ENCODE data around the gene C1orf226. TPM values are rescaled to one million over a fixed set of nuclear protein-coding genes. Genes with fewer than 3 reads are reported as not detected.
"Not testable (repeated sequence)": the region's sequence is repeated elsewhere in the genome, so short reads cannot be mapped to it uniquely, and the experiment has no call there.

C1orf226 gene, protein sequence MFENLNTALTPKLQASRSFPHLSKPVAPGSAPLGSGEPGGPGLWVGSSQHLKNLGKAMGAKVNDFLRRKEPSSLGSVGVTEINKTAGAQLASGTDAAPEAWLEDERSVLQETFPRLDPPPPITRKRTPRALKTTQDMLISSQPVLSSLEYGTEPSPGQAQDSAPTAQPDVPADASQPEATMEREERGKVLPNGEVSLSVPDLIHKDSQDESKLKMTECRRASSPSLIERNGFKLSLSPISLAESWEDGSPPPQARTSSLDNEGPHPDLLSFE
- not detected in 2 replicates for total RNA-seq

DNA sequence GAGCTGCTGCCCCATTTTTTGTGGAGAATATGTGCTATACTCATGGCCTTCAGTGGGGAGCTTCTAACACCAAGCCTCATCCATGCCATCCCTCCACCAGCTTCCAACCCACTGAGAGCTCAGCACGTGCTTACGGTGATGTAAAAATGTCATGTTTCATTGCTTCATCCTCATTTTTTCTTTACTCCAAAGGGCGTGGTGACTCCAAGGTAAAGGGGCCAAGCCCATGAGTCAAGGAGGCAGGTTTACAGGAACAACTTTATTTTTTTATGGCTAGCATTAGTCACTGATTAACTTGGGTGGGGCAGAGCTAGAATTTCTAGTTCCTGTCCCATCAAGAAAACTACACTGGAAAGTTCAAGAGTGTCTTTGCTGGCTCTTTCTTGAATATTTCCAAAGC, at the start of gene C1orf226:
Gene C1orf226, plus strand, starts transcription at position 346 of the 400 bp plus-strand sequence. CDS start 174 bp downstream, outside the sequence.
- intact Hi-C loops (cut with micrococcal nuclease): no loop called here

DNA sequence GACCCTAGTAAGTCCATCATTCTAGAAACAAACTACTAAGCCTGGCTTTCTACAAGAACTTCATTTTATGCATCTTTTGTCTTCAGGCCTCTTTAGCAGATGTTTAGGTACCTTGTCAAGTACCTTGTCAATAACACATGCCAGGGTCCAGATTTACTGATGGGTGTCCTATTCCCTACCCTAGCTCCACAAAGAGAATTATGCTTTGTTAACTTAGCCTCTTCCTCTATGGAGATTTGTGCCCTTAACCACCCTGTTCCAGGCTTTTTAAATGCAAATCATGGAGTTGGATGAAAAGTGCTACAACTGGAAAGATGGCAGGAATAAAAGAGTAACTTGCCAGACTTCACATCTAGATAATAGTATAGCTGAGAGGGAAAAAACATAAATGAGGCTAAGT, 47.5 kb upstream of the C1orf226 start:
- intact Hi-C loops (cut with micrococcal nuclease): no loop called here

DNA sequence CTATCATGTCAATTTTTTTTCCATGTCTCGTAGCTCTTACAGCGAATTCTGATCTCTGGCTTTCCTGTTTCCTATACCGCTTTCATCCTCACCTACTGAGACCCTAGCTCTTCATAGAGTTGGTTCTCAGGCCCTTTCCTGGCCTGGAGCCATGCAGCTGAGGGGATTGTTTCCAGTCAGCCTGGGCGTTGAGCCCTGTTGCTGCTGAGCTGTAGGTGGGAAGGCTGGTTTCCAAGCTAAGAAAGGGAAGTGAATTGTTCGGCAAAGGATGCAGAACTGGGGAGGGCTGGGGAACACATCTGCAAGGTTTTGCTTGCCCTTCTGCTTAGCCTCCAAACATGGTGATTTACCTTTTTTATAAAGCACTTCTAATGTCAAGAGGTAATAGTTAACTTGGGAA, 46.4 kb upstream of the C1orf226 start:
- intact Hi-C loops (cut with micrococcal nuclease): no loop called here

DNA sequence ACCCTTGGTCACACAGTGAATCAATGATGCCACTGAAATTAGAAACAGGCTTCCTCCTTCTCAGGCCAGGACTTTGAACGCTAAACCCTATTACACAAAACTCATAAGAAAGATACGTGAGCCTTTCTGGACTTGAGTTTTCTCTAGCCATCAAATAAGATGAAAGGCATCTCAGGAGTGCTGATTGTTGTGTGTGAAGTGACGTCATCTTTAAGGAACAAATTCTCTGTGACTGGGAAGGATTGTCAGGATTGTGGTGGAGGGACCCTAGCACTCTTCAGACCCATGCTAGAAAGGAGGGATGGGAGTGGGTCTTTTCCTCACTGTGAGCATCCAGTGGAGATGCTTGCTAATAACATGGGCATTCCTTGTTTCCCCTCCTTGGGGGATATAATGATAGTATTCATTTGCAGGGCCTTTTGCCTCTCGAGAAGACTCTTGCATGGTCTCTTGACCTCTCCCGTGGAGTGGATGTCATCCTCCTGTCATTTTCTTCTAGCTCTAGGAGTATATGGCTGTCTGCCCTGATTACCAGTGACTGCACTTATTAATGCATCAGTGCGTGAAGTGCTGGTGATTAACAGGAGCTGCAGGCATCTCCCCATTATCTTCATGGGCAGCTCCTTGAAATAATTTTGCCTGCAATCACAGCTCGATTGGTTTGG, 44.8 kb upstream of the C1orf226 start:
- intact Hi-C loops (cut with micrococcal nuclease): no loop called here

DNA sequence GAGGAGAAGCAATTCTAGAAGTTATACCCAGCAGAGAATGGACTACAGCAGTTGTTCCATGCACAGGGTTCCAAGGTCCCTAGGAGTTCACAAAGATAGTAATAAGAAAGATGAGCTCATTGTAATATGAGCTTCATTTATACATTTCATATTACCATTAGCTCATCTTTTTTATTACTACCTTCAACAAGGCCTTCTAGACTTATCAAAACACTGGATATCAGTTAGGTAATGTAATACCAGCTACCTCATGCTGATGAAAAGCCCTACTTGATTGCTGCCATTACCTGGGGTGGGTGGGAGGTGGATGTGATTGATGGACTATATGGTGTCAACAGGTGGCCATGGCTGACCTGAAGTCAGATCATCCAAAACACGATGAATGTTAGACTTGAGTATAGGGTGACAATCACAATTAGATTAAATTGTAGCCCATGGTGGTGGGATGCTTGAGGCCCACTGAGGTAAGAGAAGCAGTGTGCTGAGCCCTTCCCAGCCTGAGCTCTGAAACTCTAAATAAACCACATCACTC, 39.0 kb upstream of the C1orf226 start:
- intact Hi-C loops (cut with micrococcal nuclease): no loop called here

DNA sequence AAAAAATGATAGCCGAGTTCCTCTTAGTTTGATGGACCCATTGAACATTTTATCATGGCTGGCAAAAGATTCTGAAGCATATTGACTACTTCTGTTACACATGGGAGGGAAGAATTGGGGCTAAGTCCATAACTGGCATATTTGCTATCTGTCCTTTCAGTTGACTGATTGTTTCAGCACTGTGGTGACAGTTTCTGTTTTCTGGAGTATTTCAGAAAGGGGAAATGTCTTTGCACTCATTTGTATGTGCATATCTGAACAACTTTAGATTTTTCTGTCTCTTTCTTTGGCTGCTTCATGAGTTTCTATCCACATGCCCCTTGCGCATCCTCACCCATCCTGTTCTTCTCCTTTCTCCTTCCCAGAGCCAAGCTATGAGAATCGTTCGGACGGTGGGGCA, 38.1 kb upstream of the C1orf226 start:
- intact Hi-C loops (cut with micrococcal nuclease): no loop called here

DNA sequence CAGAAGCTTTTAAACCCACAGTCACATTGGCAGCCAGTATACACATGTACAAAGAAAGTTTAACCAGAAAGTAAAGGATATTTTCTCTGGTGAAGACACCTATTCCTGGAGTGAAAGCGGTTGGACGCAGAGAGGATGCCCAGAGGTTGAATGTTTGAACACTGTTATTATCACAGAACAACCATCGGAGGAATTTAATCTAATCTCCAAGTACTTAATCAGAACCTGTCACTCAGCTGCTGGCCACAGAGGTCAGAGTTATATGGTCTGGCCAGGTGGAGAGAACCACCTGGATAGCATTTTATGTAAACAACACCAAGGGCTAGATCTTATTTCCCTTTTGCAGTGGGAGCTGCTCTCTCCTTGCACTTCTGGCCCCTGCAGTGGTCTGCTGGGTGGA, 34.2 kb upstream of the C1orf226 start:
- intact Hi-C loops (cut with micrococcal nuclease): no loop called here

DNA sequence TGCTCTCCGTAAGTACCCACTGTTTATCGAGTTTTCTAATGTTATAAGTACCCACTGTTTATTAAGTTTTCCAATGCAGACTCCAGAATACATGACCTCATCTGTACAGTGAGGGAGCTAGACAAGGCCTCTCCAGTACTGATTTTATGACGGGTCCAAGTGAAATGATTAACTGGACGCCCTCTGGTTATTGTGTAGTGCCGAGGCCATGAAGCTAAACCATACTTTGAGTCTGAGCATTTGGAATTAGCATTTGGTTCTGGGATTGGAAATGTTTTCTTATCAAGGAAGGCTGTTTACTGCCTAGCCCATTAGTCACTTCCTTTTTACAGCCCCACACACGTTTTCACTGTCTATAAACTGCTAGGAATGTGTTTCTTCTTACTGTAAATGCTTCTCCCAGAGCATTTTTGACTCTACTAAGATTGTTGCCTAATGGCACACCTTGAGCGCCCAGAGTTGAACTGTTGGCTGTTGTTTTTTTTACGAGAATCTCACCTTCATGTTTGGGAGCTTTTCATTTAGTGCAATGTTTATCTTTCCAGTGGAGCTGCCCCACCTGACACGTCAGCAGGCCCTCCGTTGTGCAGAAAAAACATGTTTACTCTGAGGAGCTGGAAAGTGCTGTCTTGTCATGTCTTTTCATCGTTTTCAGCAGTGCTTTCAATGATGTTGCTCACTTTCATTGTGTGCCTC, 31.7 kb upstream of the C1orf226 start:
- intact Hi-C loops (cut with micrococcal nuclease): no loop called here

DNA sequence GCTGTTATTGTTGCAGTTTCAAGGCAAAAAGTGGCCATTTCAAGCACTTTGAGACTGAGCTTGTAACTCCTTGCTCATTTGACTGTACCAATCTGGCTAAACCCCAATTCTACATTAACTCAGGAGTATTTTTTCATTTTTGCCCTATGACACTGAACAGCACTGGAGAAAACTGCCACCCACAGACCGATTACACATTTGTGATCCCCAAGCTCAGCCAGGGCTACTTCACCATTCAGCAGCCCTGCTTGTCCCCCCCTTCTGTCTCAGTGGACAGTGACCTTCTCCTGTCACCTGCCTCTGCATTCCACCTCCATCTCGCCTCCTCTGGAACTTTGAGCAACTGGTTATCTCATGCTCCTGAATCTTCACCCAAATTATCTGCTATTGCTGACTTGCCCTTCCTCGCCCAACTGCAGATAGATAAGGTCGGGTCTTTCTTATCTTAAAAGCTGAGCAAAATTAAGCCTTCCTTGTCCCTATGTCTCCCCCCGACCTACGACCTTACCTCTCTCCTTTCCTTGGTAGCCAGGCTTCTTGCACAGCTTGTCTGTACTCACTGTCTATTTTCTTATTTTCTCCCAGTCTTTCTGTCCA, 30.2 kb upstream of the C1orf226 start:
- intact Hi-C loops (cut with micrococcal nuclease): no loop called here

DNA sequence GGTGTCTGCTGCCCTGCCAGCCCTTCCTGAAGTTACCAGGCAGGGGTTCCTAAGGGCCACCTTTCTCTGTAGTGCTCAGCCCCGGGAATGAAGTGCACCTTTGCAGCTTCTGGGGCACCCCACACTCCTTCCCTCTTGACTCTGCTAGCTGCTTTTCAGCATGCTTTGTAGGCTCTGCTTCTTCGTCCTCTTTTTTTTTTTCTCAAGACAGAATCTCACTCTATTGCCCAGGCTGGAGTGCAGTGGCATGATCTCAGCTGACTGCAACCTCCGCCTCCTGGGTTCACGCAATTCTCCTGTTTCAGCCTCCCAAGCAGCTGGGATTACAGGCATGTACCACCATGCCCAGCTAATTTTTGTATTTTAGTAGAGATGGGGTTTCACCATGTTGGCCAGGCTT, 29.7 kb upstream of the C1orf226 start:
- intact Hi-C loops (cut with micrococcal nuclease): not testable (repeated sequence)

DNA sequence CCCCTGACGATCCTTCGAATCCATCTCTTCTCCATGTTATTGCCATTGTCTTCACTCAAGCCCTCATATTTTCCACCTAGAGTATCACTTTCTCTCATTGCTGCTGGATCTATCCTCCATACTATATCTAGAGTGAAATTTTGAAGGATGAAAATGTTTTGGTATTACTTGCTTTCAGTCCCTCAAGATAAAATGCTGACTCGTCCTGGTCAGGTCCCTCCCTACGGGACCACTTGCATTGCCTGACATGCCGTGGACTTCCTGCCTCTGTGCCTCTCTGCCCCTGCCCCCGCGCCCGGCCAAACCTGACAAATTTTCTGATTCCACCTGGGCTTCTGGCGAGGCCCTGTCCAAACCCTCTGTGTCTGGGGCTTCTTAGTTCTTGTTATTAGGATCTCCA, 28.4 kb upstream of the C1orf226 start:
- intact Hi-C loops (cut with micrococcal nuclease): no loop called here

DNA sequence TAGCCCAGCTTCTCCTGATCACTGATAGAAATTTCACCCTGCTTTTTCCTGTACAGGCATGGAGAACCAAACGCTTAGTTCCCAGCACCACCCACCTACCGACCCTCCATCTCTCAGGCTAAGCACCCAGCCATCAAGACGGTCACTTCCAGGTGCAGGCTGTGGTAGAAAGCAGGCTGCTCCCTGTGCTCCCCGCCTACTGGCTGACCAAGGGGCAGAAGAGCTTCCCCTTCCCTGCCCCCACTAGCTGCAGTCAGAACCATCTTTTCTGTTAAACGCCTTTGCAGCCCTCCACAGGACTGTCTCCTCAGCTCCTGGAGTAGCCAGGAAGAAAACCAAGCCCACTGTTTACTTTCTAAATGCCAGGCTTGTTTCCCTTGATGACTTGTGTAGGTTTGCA, 27.8 kb upstream of the C1orf226 start:
- intact Hi-C loops (cut with micrococcal nuclease): no loop called here

DNA sequence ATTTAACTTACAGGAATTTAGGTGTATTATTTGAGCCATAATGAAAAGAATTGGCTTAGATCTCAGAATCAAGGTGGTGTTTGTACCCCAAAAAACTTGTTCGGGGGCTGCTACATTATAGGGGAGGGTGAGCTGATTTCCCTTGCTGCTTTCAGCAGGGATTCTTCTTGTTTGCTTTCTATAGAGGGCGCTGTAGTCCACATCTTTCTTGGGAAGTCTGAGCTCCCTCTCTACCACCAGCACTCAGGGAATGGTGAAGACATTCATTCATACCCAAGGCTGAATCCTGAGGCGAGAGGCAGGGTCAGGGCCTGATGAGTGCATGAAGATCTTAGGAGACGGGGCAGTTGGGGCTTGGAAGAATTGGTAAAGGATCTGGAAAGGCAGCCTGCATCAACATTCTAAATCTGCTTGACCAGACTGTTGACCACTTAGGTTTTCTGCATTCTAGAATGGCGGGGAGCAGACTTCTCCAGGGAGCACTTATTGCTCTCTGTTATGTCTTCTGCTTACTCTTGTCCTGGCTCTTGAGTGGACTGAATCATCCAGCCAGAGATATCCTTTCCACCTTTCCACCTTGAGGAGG, 23.8 kb upstream of the C1orf226 start:
- intact Hi-C loops (cut with micrococcal nuclease): no loop called here

DNA sequence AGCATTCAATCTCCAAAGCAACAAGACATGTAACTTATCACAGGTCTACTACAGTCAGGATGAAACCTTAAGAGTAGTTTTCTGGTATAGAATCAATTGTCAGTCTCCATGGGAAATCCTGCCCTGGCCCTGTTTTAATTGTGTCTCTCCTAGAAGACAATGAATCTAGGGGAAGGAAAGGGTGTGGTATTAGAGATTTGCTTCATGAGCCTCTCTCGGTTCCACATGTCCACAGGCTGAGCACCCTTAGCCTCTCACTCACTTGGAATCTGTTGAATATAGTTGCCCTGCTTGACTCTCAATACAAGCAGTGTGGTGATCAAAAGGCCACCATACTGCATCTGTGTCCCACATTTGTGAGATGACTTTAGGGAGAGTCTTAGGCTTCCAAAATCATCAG, 22.6 kb upstream of the C1orf226 start:
- intact Hi-C loops (cut with micrococcal nuclease): no loop called here

DNA sequence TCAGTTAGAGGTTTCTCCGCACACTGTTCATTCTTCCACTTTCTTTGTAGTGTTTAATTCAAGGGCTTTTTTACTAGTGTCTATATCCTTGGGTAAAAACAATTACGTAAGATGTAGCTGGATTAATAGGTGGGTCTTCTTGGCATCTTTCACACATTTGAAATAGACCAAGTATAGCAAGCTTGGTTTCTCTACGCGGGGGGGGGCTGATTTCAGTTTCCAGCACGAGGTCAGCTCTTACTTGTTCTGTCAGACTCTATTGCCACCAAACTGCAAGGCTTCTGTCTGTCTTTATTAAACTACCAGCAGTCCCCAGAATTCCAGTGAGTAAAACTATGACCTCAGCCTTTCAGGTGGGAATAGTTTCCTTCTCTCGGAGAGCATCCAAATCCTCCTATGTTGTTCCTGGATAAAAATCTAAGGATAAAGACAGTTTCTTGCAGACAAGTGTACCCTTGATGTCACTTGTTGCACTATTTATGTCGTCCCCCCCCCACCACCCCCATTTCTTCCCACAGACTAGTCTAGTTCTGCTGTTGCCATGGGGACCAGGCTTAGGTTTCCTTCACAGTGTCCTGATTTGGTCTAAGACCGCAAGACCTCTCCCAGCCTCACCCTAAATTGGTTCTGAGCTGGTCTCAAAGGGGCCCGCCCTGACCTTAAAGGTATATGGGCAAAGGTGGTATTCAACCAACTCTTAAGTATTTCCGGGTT, 21.8 kb upstream of the C1orf226 start:
- intact Hi-C loops (cut with micrococcal nuclease): no loop called here

DNA sequence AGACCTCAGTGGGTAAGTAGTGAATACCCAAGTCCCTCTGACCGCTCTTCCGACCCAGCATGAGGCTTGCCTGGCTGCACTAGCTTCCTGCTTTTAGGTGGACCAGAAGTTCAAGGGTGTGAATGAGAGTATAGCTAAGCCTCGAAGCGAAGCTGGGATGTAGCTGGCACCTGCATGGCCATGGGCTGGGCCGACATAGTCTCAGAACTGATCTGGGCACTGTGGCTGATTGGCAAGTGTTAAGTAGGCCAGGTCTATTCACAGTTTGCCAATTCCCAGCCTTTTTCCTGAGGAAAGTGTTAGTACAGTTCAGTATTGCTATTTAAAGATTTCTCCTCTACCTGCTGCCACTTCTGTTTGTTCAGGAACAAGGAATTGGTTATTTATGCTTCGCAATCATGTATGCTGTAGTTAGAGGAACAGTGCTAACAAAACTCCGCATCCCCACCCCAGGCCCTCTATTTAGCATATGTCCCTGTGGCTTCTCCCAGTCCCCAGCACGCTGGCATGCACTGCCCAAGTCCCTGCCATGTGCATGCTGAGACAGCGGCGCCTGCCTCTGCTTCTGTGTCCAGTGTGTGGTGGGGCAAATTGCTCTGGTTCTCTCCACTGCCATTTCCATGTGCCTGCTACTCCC, 21.2 kb upstream of the C1orf226 start:
- intact Hi-C loops (cut with micrococcal nuclease): no loop called here

DNA sequence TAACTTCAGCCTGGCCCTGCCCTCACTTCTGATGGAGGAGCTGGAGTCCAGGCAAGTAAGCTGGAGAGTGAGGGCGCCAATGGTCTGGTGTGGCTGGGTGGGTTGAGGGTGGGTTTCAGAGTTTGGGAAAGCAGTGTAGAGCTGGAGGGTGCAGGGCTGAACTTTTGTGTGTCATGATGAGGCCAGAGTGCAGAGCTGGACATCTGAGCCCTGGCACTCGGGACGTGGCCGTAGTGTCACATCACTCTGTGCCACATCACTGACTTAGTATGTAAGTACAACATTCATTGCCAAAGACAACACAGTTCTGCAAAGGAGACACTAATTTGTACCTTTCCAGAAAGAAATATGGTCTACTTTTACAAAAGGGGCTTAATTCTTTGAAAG, 20.7 kb upstream of the C1orf226 start:
- intact Hi-C loops (cut with micrococcal nuclease): no loop called here

DNA sequence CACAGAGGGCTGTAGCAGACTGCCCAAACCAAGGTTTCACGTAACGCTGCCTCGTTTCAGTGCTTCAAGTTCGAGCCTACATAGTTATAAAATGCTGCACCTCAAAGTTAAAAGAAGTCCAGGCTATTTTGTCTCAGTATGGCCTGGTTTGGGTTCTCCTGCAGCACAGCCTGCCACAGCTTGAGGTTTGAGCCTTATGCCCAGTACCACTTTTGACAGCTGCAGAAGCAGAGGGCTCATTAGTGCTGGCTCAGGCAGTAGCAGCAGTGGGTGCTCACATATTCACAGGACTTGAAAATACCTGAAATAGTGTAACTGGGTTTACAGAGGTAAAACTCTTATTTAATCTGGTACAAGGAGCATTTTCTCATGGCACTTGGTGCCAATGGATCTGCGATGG, 20.2 kb upstream of the C1orf226 start:
- intact Hi-C loops (cut with micrococcal nuclease): no loop called here

DNA sequence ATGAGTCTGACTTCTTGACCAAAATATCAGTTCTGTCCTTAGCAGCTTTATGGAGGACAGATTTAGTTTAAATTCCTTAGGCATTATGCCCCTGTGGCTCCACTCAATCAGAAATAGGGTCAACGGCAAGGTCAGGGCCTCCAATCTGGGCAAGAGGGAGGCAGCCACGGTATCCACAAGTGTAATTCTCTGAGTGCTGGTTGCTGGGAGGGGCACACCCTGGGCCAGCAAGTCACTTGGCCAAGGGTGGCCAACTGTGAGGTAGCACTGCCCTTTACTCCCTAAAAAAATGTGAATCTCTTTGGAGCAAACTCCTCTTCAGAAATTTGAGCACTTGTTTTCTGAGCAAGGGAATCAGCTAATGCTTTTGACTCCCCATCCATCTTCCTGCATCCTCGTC, 17.7 kb upstream of the C1orf226 start:
- intact Hi-C loops (cut with micrococcal nuclease): no loop called here

DNA sequence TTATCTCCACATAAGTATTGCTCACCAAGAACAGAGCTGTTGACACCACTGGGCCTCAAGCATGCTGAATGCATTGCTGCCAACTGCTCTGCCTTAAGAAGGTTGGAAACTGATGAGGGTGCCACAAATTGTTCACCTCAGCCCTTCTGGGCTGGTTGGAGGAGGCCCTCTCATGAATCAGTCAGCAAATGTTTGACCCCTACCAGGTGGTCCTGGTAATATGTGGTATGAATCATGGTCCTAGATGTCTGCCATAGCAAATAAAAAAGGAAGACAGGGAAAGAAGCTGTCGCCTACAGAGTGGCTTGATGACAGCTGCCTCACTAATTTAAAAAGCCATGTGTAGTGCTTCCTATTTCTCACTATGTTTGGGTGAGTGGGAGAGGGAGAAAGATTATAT, 17.0 kb upstream of the C1orf226 start:
- intact Hi-C loops (cut with micrococcal nuclease): no loop called here
